ENCODE measurements around the gene FGGY.

FGGY gene

GRCh38 chr1:59752556-59753414, 455.9 kb downstream of the FGGY start:
- DNase-seq, result no peak

- no peak for DNase-seq
Observed at GRCh38 chr1:59755069-59755685, 458.3 kb downstream of the FGGY start.

DNA sequence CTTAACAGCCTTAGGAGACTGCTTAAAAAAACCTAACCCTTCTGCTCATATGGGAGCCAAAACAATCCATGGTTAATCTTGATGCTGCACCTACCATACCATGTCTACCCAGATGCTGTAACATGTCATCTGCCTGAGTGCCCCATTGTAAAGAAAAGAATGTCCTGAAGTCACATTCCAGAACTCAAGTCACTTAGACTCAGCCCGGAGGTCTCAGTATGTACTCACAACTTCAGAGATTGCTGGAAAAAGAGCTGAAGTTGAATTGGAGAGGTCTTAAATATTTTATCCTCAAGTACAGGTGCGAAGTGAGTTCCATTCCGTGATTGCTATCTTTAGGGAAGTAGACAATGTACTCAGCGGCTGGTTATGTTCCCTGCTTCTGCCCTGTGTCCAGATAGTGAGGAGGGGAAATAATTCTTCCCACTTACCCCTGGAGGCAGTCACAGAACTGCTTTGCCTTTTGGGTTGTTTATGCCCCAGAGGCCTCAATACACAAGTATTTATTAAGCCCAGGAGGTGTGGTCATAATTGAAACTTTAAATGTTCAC, 460.4 kb downstream of the FGGY start:
- no peak for DNase-seq

GRCh38 chr1:59759156-59759925, 462.4 kb downstream of the FGGY start:
- peak; percentile 87 for DNase-seq

DNA sequence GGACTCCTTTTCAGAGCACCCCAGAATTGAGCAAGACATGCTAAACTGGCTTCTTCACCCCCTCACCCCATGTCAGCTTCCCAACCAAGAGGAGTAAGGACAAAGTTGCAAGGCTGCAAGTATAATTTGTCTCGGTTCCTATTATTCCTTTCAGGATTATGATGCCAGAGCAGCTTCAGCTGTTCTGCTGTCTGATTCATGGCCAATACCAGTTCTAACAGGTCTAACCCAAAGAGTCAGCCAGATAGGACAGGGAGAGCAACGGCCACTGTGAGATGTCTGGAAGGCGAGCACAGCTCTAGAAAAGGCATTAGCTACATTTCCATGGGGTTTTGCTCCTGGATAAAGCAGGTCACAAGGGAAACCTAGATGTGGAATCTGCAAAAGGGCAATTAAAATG, 464.5 kb downstream of the FGGY start:
- DNase-seq, result no peak

GRCh38 chr1:59763418-59763817, 466.5 kb downstream of the FGGY start:
- no peak for DNase-seq

DNA sequence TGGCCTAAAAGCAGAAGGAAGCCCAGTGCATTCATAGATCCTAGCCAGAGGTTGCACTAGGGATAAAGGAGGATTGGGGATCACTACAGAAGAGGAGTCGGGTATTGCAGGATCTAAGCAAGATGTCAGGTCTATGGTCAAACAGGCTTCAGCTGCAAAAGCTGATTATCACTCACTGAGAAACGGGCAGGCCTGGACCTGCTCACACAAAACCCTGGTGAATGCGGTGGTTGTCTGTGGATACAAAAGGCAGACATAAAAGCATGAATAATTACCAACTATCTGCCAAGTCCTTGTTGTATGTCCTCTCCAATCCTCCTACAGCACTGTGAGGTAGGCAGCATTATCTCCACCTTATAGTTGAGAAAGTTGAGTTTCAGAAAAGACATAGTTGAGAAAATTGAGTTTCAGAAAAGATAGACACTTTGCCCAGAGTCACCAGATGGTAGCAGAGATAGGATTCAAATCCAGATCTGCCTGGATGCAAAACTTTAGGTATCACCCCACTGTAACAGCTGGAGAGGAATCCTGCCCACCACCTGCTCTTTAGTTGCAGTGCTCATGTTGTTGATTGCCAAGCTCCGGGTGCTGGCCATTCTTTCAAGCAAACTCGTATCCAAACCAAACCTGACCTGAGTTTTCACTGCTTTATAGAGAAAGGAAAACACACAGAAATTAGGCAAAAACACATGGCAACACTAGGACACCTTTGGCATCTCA, 468.3 kb downstream of the FGGY start:
- no peak for DNase-seq

DNA sequence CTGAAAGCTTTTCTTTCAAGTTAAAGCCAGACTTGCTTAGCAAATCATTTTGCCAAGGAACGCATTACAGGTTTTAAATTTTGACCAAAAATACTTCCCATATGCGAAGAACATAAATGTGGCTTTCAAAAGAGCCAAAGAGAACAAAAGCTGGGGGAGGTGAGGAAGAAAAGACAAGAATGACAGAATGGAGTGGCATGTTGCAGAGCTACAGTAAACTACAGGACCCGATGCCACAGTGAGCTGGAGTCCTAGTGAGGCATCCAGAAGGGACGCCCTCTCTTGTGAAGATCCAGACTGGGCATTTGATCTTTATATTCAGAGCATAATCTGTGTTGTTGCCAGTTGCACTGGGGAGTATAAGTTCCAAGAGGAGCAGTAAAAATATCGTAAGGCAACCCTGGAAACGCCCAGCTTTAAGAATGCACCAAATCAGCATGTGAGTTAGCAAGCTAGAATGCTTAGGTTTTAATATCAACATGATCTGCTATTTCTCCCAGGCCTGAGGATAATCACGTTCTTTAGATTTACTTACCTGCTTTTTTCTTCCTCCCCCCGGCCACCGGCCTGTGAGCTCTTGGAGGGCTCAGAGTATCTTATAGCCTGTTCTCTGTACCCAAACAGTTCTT, 469.4 kb downstream of the FGGY start:
- no peak for DNase-seq

- DNase-seq, result no peak
Observed at GRCh38 chr1:59767119-59767518, 470.2 kb downstream of the FGGY start.

GRCh38 chr1:59768792-59769735, 472.2 kb downstream of the FGGY start:
- DNase-seq, result no peak

- DNase-seq, result no peak
Observed at GRCh38 chr1:59769736-59770095, 472.8 kb downstream of the FGGY start.

- no peak for DNase-seq
Observed at GRCh38 chr1:59771361-59771760, 474.5 kb downstream of the FGGY start.

- DNase-seq, result no peak
Observed at GRCh38 chr1:59775480-59775879, 478.6 kb downstream of the FGGY start.

DNA sequence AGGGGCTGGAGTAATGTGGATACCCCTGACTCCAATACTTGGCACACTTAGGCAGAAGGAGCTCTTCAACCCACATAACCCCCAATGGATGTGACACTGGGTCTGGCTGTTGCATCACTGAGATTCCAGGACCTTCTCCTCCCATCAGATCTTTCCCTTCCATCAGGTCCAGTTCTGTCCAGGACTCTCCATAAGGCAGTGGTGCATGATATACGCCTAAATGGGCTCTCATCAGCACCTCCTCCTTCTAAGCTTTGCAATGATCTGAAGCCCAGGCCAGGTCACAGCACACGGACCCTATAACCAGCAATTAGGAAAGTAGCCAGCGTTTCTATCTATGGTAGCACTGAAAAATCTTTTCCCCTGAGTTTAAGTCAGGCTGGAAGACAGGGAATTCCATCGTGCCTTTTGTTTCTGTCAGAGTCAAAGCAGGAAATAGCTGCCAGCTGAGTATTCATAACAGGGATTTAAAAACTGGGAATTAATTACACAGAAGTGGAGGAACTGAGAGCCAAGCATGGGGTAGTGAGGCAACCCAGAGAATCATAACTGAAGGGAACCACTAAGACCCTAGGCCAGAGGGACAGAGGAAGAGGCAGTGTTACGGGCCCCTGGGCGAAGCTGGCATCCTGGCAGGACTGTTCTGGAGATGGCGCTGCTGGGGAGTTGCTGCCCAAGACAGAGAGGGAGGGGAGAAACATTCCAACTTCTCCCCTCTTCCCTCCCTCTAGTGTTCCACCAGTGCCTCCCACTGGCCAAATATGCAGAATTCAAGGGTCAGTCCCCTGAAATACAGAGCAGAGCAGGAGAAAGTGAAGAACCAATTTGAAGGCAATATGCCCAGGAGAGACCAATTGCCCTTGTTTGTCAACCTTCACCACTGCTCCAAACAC, 480.3 kb downstream of the FGGY start:
- DNase-seq, result no peak

- DNase-seq, result no peak
Observed at GRCh38 chr1:59779949-59780348, 483.1 kb downstream of the FGGY start.

- no peak for DNase-seq
Observed at GRCh38 chr1:59788825-59789224, 491.9 kb downstream of the FGGY start.

GRCh38 chr1:59798600-59798999, 501.7 kb downstream of the FGGY start:
- no peak for DNase-seq

DNA sequence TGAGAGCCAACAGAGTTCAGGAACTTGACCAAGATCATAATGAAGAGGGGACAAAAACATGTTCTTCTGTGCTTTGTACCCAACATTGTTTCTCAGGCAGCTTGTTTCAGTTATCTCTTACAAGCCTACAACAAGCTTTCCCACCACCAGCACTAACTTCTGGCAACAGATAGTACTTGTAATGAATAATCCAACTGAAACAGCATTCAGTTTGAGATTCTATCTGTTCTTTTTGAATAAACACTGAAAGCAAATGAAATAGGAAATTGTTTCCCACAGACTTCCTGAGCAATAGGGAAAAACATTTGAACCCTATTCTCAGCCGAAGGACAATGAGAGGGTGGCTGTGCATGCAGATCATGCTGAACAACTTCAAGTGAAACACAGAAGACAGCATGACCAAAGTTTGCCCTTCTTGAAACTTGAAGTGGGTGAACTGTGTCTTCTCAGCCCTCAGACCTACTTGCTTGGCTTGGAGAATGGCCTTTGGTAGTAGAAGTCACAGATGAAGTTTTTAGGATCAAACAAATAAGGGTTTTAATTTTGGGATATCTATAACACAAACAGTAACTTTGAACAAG, 506.7 kb downstream of the FGGY start:
- no peak for DNase-seq

DNA sequence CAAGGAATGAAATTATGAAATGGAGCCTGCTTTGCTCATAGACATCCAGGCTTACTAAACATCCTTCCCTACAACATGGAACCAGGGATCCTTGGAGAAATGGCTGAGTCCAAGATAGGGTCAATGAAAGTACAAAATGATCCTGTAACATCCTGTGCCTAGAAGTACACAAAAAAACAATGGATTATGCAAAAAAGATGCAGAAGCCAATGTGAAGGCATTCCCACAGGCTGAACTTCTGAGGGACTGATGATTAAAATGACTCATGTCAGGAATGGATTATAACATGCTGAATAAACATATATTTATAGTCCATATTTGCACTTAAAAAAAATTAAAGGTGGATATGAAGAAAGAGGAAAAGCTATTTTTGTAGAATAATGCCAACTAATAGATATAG, 507.4 kb downstream of the FGGY start:
- no peak for DNase-seq

DNA sequence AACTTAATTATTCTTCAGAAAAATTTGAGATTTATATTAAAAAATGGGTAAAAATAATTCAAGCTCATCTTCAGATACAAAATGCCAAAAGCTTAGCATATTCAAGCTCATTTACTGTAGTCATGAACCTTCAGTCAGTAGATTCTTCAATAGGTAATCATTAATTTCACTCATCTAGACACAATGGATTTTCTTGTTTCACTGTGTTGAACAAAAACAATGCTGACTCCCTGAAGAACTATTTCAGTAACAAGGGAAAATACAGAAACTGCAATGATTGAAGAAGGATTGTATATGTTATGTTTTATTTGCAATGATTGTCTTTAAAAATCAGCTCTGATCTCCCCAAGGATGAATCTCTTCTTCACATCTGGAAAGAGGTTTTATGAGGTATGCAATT, 508.7 kb downstream of the FGGY start:
- DNase-seq, result no peak

Measured in NCI-H2107 (cell line).